Measurements from ENCODE around the gene TESMIN.
A peak's percentile ranks its signal among the peaks of the same experiment; 100 is the strongest.

Gene TESMIN

DNA sequence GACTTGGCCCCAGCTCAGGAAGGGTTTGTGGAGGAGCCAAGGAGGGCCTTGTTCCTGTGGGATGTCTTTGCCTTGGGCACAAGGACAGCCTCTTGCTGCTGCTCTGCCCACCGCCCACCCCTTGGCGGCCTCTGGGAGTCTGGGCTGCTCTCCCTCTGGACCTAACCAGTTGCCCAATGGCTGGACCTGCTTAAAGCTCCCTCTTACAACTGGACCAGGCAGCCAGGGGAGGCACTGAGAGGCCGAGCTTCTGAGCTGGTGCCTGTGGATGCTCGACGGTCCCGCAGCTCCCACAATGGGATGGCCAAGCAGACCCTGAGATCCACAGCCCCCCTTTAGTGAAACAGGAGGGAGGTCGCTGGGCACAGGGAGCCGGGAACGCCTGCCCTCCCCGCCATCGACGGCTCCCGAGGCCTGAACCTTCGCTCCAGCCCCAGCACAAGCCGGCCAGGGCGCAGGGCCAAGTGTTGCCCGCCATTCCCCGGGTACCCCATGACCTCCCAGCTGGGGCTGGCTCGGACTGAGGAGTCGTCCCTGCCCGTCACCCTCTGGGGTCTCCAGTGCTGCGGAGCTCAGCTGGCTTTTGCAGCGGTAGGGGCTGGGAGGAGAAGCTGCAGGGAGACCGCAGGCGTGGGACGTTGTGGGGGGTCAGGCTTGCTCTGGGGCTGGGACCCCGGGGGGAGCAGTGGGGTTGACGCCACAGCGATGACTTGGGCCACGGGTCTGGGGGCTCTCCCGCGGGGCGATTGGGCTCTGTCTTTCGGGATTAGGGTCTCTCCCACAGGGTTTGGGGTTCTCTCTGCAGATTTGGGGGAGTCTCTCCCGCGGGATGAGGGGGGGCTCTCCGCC lies 67.6 kb downstream of the TESMIN start:
- DNase-seq (ENCODE audit: low read depth, low spot score) = no peak

DNA sequence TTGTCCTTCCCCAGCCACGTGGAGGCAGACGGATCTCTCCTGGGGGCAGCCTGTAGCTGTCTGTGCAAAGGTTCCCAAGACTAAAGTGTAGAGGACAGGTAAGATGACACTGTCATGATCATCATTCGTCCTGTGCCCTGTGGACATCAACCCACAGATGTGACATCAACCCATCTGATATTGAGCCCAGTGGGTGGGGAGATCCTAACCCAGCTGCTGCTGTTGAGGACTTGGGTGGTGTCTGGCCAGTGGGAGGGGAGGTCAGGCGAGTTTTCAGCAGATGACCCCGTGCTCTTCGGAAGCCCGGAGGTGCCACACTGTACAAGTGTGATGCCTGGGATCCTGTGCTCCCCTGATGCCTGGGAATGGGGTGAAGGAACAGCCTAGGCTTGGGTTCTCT lies 68.2 kb downstream of the TESMIN start:
- DNase-seq (ENCODE audit: low read depth, low spot score) = no peak

DNA sequence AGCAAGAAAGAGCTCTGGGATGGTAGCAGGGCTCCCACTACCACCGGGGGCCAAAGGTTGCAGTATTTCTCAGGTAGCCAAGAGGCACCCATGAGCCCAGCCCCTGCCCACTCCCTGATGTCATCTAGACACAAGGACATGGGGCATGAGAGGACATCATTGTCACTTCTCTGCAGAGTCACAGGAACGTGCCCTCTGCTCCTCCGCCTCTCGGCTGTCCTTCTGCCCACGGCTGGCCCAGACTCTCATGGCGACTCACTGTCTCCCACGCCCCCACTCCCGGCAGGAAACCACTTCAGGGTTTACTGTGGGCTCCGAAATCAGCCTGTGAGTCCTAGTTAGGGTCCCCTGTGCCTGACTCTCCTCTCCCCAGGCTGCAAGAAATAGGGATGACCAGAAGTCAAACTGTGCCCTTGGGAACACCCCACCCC lies 68.8 kb downstream of the TESMIN start:
- DNase-seq (ENCODE audit: low read depth, low spot score) = no peak

DNA sequence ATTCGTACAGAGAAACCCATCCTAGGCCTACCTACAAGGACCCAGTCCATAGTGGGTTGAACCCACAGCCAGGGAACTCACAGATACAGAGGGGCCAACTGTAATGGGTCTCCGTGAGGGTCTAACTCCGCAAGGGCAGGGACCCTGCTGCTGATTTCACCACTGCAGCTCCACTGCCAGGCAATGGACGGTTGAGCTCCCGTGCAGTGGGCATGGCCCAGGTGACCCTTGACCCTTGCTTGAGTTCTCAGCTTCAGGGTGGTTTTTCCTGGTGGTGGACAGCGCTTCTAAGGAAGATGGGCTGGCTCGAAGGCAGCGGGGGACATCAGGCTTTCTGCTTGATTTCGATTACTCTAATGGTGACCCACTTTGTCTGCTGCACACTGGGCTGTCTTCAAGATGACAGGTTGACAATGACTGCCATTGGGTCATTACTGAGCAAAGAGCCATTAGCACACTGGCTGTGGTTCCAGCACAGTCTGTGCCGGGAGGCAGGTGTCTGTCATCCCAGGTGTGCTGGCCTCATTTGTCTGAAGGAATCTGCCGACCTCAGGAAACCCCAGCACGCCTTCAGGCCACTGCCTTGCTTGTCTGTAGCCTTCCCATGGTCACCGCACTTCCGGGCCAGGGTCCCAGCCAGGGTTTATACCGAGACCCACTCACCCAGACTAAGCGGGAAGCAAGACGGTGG lies 70.6 kb downstream of the TESMIN start:
- DNase-seq (ENCODE audit: low read depth, low spot score) = no peak

DNA sequence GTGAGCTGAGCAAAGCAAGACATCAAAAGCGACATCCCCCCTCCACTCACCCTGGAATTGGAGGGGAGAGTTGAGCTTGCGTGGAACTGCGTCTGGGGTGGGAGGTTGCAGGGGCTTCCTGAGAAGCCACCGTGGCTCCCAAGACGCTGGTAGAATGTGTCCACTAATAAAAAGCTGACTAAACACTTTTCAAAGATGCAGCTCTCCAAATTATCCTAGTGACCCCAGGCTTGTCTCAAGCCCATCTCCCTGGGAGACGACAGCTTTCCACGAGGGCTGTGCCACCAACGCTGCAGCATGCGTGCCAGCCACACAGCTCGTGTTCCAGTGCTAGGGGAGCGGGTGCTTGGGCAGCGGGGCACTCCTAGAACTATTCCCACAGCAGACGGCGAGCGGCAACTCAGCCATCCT lies 73.3 kb downstream of the TESMIN start:
- no peak for DNase-seq (ENCODE audit: low read depth, low spot score)

DNA sequence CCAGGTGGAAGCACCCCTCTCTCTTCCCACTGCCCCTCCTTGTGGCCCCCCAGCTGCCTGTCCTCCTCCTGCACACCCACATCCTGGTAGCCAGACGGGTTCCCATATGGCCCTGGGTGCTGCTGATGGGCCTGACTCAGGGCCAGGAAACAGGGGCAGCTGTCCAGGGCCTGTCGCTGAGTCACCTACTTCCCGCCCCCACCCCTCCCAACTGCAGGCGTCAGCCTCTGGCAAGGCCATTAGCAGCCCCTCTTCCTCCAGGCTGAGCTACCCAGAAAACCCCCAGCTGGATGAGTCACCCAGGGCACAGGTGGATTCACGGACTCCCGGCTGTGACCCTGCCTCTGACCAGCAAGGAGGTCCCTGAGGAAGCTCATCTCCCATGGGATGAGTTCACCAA lies 73.9 kb downstream of the TESMIN start:
- peak; percentile 26 for DNase-seq (ENCODE audit: low read depth, low spot score)

DNA sequence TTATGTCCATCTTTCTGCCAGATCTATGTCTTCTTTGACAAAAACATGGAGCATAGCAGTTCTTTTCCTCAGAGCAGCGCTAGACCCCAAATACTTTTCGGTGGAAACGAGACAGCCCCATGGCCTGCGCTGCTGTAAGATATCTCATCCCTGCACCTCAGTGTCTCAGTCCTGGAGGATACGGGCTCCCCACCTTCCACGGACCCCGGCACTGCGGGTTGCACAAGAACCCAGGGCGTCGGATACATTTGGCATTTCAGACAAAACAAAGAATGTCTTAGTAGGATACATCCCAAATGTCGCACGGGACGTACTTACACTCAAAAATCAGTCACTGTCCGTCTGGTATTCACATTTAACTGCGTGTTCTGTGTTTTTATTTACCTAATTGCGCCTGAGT lies 76.9 kb downstream of the TESMIN start:
- DNase-seq (ENCODE audit: low read depth, low spot score) = no peak

DNA sequence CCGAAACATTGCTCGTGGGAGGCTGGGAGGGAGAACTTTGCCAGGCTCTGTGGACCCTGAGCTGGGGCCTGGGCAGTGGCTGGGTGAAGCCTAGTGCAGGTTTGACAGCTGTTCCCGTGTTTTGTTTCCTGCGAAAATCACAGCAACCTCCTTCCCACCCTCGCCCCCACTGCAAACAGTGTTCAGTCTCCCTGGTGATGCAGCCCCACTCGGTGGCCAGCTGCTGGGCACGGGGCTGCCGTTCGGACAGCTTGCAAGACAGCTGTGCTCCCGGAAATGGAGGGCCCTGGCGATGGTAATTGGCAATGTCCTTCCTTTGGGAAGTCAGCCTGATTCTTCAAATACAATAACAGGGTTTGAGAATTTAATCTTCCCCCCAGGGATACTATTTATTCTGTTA lies 77.3 kb downstream of the TESMIN start:
- no peak for DNase-seq (ENCODE audit: low read depth, low spot score)

DNA sequence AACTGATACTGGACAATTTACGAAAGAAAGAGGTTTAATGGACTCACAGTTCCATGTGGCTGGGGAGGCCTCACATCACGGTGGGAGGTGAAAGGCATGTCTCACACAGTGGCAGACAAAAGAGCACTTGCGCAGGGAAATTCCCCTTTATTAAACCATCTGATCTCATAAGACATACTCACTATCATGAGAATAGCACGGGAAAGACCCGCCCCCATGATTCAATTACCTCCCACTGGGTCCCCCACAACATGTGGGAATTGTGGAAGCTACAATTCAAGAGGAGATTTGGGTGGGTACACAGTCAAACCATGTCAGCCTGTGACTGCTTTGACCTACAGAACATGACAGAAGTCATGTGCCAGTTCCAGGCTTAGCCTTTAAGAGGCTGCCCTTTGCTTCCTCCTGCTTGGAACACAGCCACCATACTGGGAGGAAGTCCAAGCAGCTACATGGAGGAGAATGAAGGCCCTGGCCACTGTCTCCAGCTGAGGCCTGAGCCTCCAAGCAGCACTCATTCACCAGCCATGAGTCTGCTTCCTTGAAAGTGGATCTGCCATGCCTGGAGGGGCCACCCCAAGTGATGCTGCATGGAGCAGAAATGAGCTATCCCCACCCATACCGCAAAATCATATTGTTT lies 77.9 kb downstream of the TESMIN start:
- no peak for DNase-seq (ENCODE audit: low read depth, low spot score)

DNA sequence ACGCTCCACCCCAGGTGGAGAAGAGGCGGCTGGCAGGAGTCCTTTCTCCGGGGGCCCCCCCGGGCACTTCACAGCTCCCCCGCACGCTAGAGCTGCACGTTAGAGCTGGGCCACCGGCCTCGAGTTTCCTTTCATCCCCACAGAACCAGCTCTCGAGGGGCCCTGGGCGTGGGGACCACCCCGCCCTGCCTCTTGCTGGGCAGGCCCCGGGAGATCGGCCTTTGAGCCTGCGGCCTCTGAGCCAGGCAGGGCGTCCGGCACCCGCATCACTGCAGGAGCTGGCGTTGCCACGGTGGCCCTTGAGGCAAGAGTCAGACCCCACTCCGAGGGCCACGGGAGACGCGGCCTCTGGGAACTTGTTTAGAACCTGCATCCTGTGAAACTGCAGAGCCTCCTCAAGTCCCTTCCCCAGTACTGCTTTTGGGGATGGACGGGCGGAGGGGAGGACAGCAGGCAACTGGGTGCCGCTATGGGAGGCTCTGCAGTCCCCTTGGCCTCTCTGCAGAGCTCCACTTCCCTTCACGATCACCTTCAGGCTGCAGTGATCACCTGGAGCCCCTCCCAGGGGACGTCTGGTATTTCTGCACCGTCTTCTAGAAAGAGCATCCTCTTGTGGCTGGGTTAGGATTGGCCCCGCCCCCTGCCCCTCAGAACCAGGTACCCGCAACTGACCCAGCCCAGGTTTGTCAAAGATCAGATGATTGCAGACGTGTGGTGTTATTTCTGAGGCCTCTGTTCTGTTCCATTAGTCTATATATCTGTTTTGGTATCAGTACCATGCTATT lies 80.9 kb downstream of the TESMIN start:
- no peak for DNase-seq (ENCODE audit: low read depth, low spot score)

DNA sequence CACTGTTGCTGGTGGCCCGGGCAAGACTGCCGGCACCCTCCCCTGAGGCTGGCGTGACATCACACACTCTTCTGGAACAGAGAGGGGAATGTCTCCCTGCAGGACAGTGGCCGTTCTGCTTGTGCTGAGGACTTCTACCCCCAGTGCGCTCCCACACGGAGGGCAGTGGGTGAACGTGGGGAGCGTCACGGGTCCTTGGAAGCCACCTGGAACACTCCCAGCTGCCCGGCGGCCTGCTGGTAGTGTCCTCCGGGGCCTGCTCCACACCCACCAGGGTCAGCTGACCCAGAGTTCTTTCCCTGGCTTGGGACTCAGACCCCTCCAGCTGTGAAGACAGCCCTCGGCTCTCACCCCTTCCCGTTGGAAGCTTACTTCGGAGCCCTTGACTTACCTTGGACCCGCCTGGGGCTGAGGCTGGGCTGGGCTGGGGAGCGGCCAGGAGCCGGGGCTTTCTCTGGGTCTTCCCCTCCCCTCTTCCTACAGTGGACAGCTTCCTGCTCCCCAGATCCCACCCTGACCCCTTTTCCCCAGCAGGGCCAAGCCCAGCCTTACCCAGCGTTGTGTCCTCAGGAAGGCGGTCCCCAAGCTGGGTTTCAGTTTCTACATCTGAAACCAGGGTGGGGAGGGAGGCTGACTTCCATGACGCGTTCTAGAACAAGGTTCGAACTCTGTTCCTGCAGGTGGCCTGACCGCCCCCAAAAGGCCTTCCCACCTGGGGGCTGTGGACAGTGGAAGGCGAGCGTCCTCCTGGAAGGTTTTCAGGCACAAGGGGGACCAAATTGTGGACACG lies 81.8 kb downstream of the TESMIN start:
- no peak for DNase-seq (ENCODE audit: low read depth, low spot score)

DNA sequence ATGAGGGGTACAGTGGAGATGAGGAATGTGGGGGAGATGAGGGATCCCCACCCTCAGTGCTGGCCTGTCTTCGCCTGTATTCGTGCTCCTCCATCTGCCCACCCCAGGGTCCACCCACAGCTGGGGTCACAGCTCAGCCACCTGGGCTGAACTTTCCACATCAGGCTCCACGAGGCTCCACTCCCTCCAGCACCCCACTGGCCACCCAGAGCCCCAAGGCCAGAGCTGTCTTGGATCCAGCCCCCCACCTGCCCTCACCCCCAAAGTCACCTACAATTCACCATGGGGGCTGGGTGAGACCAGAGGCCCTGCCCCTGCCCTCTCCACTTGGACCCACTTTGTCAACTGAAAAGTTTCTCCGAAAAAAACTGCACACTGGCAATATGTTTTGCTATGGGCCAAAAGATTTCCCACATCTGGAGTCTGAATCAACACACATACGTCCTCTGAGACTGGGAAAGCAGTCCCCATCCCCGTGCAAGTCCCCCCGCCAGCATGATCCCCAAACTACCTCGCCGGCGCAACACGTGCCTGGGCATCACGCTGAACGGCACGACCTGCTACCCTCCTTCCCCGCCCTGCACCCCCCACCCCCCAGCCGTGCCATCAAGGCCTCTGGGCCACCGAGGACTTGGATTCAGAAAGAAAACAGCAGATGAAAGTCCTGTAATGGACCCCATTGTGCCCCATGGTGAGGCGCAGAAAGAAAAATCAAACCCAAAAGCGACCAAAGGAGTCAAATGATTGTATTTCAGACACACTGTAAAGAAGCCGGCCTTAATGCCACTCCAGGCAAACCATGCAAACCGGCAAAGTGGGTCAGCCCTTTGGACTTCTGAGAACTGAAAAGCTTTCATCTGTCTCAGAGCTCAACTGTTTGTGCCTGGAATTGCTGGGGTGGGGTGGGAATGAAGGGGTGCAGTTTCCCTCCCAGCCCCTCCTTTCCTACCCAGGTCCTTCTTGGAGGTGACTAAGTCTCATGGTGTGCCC lies 83.5 kb downstream of the TESMIN start:
- no peak for DNase-seq (ENCODE audit: low read depth, low spot score)

DNA sequence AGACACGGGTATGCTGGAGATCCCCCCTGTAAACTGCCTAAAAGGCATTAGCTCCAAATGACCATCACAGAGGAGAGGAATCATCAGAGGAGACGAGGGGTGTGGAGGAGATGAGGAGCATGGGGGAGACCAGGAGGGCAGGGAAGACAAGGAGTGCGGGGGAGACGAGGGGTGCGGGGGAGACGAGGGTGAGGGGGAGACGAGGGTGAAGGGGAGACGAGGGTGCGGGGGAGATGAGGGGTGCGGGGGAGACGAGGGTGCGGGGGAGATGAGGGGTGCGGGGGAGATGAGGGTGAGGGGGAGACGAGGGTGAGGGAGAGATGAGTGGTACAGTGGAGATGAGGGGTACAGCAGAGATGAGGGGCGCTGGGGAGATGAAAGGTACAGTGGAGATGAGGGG lies 84.5 kb downstream of the TESMIN start:
- no peak for DNase-seq (ENCODE audit: low read depth, low spot score)

DNA sequence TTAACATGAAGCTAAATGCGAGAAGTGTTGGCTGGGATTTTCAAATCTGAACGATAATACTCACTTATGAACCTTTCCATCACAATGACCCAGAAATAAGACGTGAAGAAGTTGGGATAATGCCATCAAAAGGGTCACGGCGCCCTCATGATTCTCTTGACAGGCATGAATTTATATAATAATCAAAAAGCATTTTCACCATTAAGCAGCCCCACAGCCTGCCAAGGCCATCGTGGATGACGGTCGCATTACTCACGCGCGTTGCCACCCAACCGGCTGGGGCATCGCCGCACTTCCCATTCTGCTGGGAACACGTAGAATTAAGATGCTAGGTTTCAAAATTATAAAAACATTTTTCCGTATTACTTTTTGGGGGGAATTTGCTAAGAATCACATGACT lies 85.9 kb downstream of the TESMIN start:
- no peak for DNase-seq (ENCODE audit: low read depth, low spot score)

DNA sequence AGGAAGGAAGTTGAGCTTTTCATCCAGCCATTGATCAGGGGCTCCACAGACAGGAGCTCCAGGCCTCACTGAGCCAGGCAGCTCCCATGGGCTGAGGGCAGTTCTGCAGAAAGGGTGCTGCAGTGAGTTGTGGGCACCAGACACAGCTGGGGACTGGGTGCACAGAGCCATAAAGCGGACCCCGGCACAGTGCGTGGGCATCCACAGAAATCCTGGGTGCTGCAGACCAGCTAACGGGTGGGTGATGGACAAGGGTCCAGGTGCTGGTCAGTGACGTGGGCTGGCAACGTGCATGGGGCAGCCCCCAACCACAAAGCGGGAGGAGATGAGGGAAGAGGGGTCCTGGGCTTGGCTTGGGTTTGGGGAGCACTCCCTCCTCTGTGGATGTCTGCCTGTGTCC lies 86.4 kb downstream of the TESMIN start:
- no peak for DNase-seq (ENCODE audit: low read depth, low spot score)

DNA sequence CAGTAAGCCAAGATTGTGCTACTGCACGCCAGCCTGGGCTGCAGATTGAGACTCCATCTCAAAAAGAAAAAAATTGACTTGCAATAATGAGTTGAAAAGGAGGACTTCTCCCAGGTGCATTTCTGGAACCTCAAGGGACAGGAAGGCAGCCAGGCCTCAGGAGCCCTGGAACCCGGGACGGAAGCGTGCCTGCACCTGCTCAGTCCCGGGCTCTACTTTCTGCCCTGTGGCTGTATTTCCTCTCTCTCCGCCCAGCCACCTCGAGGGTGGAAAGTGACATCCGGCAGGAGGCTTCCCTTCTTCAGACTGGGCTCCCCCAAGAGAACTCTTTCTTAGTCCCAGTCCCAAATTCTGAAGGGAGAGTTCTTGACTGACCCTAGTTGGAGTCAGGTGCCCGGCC lies 87.2 kb downstream of the TESMIN start:
- no peak for DNase-seq (ENCODE audit: low read depth, low spot score)

DNA sequence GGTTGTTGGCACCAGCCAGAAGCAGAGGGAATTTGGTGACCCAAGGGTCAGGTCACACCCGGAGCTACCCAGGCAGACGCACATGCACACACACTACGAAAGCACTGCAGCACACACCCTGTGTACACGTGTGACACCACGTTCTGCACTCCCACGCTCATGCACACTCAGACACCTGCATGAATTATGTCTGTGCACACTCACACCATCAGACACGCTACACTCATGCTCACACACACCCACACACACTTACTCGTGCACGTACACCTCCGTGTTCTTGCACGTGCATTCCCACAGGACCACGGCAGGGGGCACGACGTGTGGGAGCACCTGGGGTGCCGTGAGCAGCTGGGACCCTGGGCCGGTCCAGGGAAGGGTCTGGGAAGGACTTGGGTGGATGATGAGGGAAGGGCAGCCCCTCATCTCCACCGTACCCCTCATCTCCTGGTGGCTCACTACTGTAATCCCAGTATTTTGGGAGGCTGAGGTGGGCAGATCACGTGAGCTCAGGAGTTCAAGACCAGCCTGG lies 87.8 kb downstream of the TESMIN start:
- DNase-seq (ENCODE audit: low read depth, low spot score) = no peak

DNA sequence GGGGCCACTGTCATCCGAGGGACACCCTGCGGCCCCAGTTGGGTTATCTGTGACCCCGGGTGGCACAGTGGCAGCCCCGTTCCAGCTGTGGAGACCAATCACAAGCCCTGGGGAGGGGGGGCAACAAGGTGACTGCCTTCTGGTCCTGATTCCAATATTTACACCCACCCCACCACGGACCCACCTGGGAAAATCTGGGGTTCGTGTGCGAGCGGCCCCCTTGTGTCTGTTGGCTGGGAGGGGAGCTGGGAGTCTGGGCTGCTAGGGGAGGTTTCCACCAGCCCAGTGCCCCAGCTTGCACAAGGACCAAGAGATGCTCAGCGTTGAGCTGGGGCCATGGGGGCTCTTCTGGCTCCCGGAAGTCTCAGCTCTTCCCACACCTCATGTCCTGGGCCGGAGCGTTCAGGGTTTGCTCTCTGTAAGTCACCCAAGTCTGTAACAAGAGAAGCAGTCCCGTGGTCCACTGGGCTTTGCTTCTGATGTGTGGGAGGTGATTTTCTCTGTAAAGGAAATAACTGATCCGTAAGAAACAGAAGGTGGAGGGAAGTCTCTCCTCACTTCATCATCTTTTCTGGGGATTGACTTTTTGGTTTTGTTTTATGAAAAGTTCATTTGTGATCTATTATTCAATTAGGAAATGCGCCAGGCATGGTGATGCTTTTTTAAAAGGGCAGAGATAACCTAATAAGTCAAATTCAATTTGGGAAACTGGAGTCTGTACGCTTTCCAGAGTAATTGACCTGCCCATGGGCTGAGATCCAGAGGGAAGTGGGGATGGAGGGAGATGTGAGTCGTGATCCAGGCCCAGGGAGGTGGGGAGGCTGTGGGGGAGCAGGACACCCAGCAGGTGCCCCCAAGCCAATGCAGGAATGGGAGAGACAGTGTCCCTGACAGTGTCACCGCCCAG lies 89.4 kb downstream of the TESMIN start:
- DNase-seq (ENCODE audit: low read depth, low spot score) = no peak

DNA sequence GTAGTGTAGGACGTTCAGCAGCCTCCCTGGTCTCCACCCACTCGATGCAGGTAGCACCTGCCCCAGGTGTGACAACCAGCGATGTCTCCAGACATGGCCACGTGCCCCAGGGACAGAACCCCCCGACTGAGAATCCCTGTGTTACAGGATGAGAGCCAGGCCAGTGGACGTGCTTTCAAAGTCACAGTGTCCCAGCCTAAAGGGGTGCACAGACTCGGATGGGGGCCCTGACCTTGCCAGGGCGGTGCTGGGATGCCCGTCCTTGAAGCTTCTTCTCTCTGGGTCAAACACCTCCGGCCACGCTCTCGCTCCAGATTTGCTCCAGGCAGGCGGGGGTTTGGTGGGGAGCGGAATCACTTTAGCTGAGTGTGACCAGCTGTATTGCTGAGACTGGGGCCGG lies 90.3 kb downstream of the TESMIN start:
- no peak for DNase-seq (ENCODE audit: low read depth, low spot score)

Data from brain pericyte (primary cell).